ENCODE data around the gene ATXN3. TPM values are rescaled to one million over a fixed set of nuclear protein-coding genes. Genes with fewer than 3 reads are reported as not detected.
A peak's percentile ranks its signal among the peaks of the same experiment; 100 is the strongest.

The ATXN3 gene
- polyA plus RNA-seq (ENCODE audit: insufficient read length), result 16.6 TPM

- DNase-seq (ENCODE audit: low read depth), result peak; percentile 97
Measured at GRCh38 chr14:92106143-92106926, at the start of gene ATXN3. ATXN3 (minus strand) TSS chr14:92106582; CDS start chr14:92106552, 30 bp downstream.

- no peak for DNase-seq (ENCODE audit: low read depth)
Measured at GRCh38 chr14:92154283-92154942, 48.0 kb upstream of the ATXN3 start.

GRCh38 chr14:92153581-92153980 lies 47.2 kb upstream of the ATXN3 start:
- no peak for DNase-seq (ENCODE audit: low read depth)

- no peak for DNase-seq (ENCODE audit: low read depth)
Measured at GRCh38 chr14:92144708-92145107, 38.3 kb upstream of the ATXN3 start.

GRCh38 chr14:92143962-92144361 lies 37.6 kb upstream of the ATXN3 start:
- no peak for DNase-seq (ENCODE audit: low read depth)

- DNase-seq (ENCODE audit: low read depth), result no peak
Measured at GRCh38 chr14:92143309-92143708, 36.9 kb upstream of the ATXN3 start.

GRCh38 chr14:92135269-92135668 lies 28.9 kb upstream of the ATXN3 start:
- peak; percentile 40 for DNase-seq (ENCODE audit: low read depth)

GRCh38 chr14:92134456-92134855 lies 28.1 kb upstream of the ATXN3 start:
- no peak for DNase-seq (ENCODE audit: low read depth)

- no peak for DNase-seq (ENCODE audit: low read depth)
Measured at GRCh38 chr14:92122761-92123160, 16.4 kb upstream of the ATXN3 start.

- DNase-seq (ENCODE audit: low read depth), result no peak
Measured at GRCh38 chr14:92122351-92122677, 15.9 kb upstream of the ATXN3 start.

- no peak for DNase-seq (ENCODE audit: low read depth)
Measured at GRCh38 chr14:92121670-92122350, 15.4 kb upstream of the ATXN3 start, which contains the start of the genes CPSF2 and NDUFB1. CPSF2 (plus strand) TSS chr14:92121969; CDS start chr14:92130985, 9,016 bp downstream. NDUFB1 (minus strand) TSS chr14:92121706; CDS start chr14:92117637, 4,069 bp downstream.

- no peak for DNase-seq (ENCODE audit: low read depth)
Measured at GRCh38 chr14:92121207-92121669, 14.9 kb upstream of the ATXN3 start.

GRCh38 chr14:92109490-92109889 lies 3.1 kb upstream of the ATXN3 start:
- no peak for DNase-seq (ENCODE audit: low read depth)

- no peak for DNase-seq (ENCODE audit: low read depth)
Measured at GRCh38 chr14:92108345-92109254, 2.2 kb upstream of the ATXN3 start.

- no peak for DNase-seq (ENCODE audit: low read depth)
Measured at GRCh38 chr14:92105893-92106142, 564 bp downstream of the ATXN3 start.

- no peak for DNase-seq (ENCODE audit: low read depth)
Measured at GRCh38 chr14:92105073-92105892, 1.1 kb downstream of the ATXN3 start.

GRCh38 chr14:92103363-92103989 lies 2.9 kb downstream of the ATXN3 start:
- no peak for DNase-seq (ENCODE audit: low read depth)

- DNase-seq (ENCODE audit: low read depth), result no peak
Measured at GRCh38 chr14:92099802-92100201, 6.6 kb downstream of the ATXN3 start.

GRCh38 chr14:92093320-92093719 lies 13.1 kb downstream of the ATXN3 start:
- DNase-seq (ENCODE audit: low read depth), result no peak

- DNase-seq (ENCODE audit: low read depth), result no peak
Measured at GRCh38 chr14:92088494-92088893, 17.9 kb downstream of the ATXN3 start.

Data from forelimb muscle (tissue), 1 donor.